Measurements from ENCODE around the gene GTPBP4.
"Not testable (repeated sequence)": the region's sequence is repeated elsewhere in the genome, so short reads cannot be mapped to it uniquely, and the experiment has no call there.

Gene GTPBP4

DNA sequence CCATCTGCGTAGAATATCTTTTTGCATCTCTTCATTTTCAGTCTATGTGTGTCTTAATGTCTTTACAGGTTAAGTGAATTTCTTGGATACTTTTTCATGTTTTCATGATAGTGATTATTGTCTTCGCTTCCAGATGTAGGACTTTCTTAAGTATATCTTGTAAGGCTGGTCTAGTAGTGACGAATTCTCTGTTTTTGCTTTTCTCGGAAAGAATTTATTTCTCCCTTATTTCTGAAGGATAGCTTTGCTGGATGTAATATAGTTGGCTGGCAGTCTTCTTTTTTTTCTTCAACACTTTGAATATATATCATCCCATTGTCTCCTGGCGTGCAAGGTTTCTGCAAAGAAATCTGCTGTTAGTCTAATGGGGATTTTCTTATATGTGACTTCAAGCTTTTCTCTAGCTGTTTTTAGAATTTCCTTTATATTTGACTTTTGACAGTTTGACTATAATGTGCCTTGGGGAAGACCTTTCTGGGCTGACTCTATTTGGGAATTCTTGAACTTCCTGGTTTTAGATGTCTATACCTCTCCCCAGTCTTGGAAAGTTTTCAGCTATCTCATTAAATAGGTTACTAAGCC is 14.3 kb downstream of the GTPBP4 start:
- DNase-seq = peak; percentile 51 to 77 (median 64)
- H3K4me3 ChIP-seq (ENCODE audit: control insufficient read depth in 1 of 7, extremely low read depth in 1 of 7, insufficient read depth in 4 of 7, low read depth in 2 of 7, low read length in 6 of 7) = peak overlapping the region in 1 of 7 experiments; percentile 19
- H3K36me3 ChIP-seq (ENCODE audit: control insufficient read depth in 4 of 4, insufficient read depth in 4 of 4, low read length in 3 of 4) = peaks cover 57 to 99% (median 86%) of the 10 kb centered on the region in 4 experiments
- ChIA-PET POLR2A (interaction anchor here (0.6 kb wide), 1 partner anchor 73 kb away, joined by 4 read pairs; no protein-coding TSS in a partner anchor), CTCF (interaction anchor here (1.3 to 1.4 kb wide), 2 partner anchors 10 to 12 kb away, joined by 3 read pairs; no protein-coding TSS in a partner anchor)
- no CpG with 5 or more reads among the region's 5 CpGs for WGBS (ENCODE audit: insufficient coverage)
- H3K27me3 ChIP-seq (replicated peaks in 2 of 5; ENCODE audit: control insufficient read depth in 4 of 5, insufficient read depth in 5 of 5, low read length in 4 of 5) = no peaks in the 10 kb centered on the region
- H3K9me3 ChIP-seq (ENCODE audit: control extremely low read depth in 1 of 5, control insufficient read depth in 4 of 5, insufficient read depth in 2 of 5, low read depth in 1 of 5, low read length in 4 of 5) = peaks cover 5 to 40% (median 8%) of the 10 kb centered on the region in 5 experiments
- H3K4me1 ChIP-seq (ENCODE audit: control extremely low read depth in 1 of 4, control insufficient read depth in 4 of 4, insufficient read depth in 4 of 4, low read length in 3 of 4) = no peaks in the 10 kb centered on the region
- H3K27ac ChIP-seq (ENCODE audit: insufficient read depth in 1 of 2, low read depth in 1 of 2, low read length in 2 of 2, poor library complexity in 1 of 2, severe bottlenecking in 2 of 2) = no peak overlapping the region

- no peak for DNase-seq
- ChIA-PET CTCF (interaction anchor here (1.2 kb wide), 1 partner anchor 22 kb away, joined by 3 read pairs; no protein-coding TSS in a partner anchor), POLR2A (no interaction called here)
- peaks cover 49 to 99% (median 84%) of the 10 kb centered on the region in 4 experiments for H3K36me3 ChIP-seq (ENCODE audit: control insufficient read depth in 4 of 4, insufficient read depth in 4 of 4, low read length in 3 of 4)
- no peaks in the 10 kb centered on the region for H3K4me1 ChIP-seq (ENCODE audit: control extremely low read depth in 1 of 4, control insufficient read depth in 4 of 4, insufficient read depth in 4 of 4, low read length in 3 of 4)
- 100% methylated on average over 9 of the region's 9 CpGs for WGBS (ENCODE audit: insufficient coverage)
- no peak overlapping the region for H3K27ac ChIP-seq (ENCODE audit: insufficient read depth in 1 of 2, low read depth in 1 of 2, low read length in 2 of 2, poor library complexity in 1 of 2, severe bottlenecking in 2 of 2)
- no peaks in the 10 kb centered on the region for H3K27me3 ChIP-seq (replicated peaks in 2 of 5; ENCODE audit: control insufficient read depth in 4 of 5, insufficient read depth in 5 of 5, low read length in 4 of 5)
- peaks cover 5 to 40% (median 8%) of the 10 kb centered on the region in 5 experiments for H3K9me3 ChIP-seq (ENCODE audit: control extremely low read depth in 1 of 5, control insufficient read depth in 4 of 5, insufficient read depth in 2 of 5, low read depth in 1 of 5, low read length in 4 of 5)
- H3K4me3 ChIP-seq (ENCODE audit: control insufficient read depth in 1 of 7, extremely low read depth in 1 of 7, insufficient read depth in 4 of 7, low read depth in 2 of 7, low read length in 6 of 7) = no peak overlapping the region
These were observed 15.8 kb downstream of the GTPBP4 start for GRCh38 chr10:1003884-1004670.

DNA sequence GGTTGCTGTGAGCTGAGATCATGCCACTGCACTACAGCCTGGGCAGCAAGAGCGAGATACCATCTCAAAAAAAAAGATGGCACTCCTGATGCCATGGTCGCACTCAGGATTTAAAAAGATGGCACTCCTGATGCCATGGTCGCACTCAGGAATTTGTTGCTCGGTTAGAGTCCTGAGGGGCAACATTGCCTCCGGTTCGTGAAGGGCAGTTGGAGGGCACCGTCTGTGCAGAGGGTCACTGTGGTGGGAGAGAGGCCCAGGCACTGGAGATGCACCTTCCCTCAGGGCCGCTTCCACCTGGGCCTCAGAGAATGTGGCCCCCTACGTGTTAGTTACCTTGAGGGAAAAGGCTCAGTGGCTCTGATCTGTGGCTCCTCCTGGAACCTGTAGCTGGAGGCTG is 18.3 kb downstream of the GTPBP4 start:
- ChIA-PET POLR2A (interaction anchor here (0.9 kb wide), 1 partner anchor 35 kb away, joined by 4 read pairs; no protein-coding TSS in a partner anchor), CTCF (interaction anchor here (0.5 kb wide), 1 partner anchor 59 kb away, joined by 3 read pairs; no protein-coding TSS in a partner anchor)
- no peaks in the 10 kb centered on the region for H3K4me1 ChIP-seq (ENCODE audit: control extremely low read depth in 1 of 4, control insufficient read depth in 4 of 4, insufficient read depth in 4 of 4, low read length in 3 of 4)
- no peaks in the 10 kb centered on the region for H3K27me3 ChIP-seq (replicated peaks in 2 of 5; ENCODE audit: control insufficient read depth in 4 of 5, insufficient read depth in 5 of 5, low read length in 4 of 5)
- 96% methylated on average over 9 of the region's 9 CpGs for WGBS (ENCODE audit: insufficient coverage)
- H3K9me3 ChIP-seq (ENCODE audit: control extremely low read depth in 1 of 5, control insufficient read depth in 4 of 5, insufficient read depth in 2 of 5, low read depth in 1 of 5, low read length in 4 of 5) = peaks cover 5 to 26% (median 7%) of the 10 kb centered on the region in 5 experiments
- peaks cover 41 to 97% (median 80%) of the 10 kb centered on the region in 4 experiments for H3K36me3 ChIP-seq (ENCODE audit: control insufficient read depth in 4 of 4, insufficient read depth in 4 of 4, low read length in 3 of 4)
- no peak overlapping the region for H3K27ac ChIP-seq (ENCODE audit: insufficient read depth in 1 of 2, low read depth in 1 of 2, low read length in 2 of 2, poor library complexity in 1 of 2, severe bottlenecking in 2 of 2)
- H3K4me3 ChIP-seq (ENCODE audit: control insufficient read depth in 1 of 7, extremely low read depth in 1 of 7, insufficient read depth in 4 of 7, low read depth in 2 of 7, low read length in 6 of 7) = no peak overlapping the region
- DNase-seq = no peak

DNA sequence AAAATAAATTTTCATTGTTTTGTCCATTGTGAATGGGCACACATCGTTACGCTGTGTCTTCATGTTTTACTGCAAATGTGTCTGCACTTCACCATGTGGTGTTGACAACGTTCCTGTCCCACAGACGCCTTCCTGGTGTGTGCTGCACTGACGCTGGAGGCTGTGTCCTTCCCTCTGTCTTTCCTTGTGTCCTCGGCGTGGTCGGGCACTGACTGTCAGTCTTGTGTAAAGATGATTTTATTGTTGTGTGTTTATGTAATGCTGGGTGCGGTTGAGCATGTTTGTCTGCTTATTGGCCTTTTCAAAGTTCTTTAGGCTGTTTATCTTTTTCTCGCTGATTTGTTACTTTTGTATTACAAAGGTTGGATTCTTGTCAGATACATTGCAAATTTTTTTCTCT is 19.3 kb downstream of the GTPBP4 start:
- ChIA-PET CTCF (no interaction called here), POLR2A (no interaction called here)
- DNase-seq = no peak
- peaks cover 2 to 16% (median 4%) of the 10 kb centered on the region in 5 experiments for H3K9me3 ChIP-seq (ENCODE audit: control extremely low read depth in 1 of 5, control insufficient read depth in 4 of 5, insufficient read depth in 2 of 5, low read depth in 1 of 5, low read length in 4 of 5)
- H3K27ac ChIP-seq (ENCODE audit: insufficient read depth in 1 of 2, low read depth in 1 of 2, low read length in 2 of 2, poor library complexity in 1 of 2, severe bottlenecking in 2 of 2) = no peak overlapping the region
- peaks cover 47 to 97% (median 81%) of the 10 kb centered on the region in 4 experiments for H3K36me3 ChIP-seq (ENCODE audit: control insufficient read depth in 4 of 4, insufficient read depth in 4 of 4, low read length in 3 of 4)
- H3K4me3 ChIP-seq (ENCODE audit: control insufficient read depth in 1 of 7, extremely low read depth in 1 of 7, insufficient read depth in 4 of 7, low read depth in 2 of 7, low read length in 6 of 7) = no peak overlapping the region
- H3K27me3 ChIP-seq (replicated peaks in 2 of 5; ENCODE audit: control insufficient read depth in 4 of 5, insufficient read depth in 5 of 5, low read length in 4 of 5) = no peaks in the 10 kb centered on the region
- H3K4me1 ChIP-seq (ENCODE audit: control extremely low read depth in 1 of 4, control insufficient read depth in 4 of 4, insufficient read depth in 4 of 4, low read length in 3 of 4) = no peaks in the 10 kb centered on the region
- 96% methylated on average over 8 of the region's 10 CpGs for WGBS (ENCODE audit: insufficient coverage)

DNA sequence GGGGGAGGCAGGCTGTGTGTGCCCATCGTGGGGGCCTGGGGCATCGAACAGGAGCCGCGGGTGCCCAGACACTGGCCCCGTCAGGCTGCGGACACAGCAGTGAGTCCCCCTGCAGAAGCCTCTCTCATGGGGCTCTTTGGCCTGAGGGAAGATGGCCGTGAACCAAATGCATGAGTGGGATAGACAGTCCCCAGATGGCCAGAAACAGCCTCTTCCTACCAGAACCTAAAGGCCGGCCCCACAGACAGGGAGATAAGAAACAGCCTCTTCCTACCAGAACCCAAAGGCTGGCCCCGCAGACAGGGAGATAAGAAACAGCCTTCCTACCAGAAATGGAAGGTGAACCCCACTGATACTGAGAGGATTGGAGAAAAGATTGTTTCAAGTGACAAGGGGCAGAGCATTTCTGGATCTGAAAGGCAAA is 20.8 kb downstream of the GTPBP4 start:
- H3K4me3 ChIP-seq (ENCODE audit: control insufficient read depth in 1 of 7, extremely low read depth in 1 of 7, insufficient read depth in 4 of 7, low read depth in 2 of 7, low read length in 6 of 7) = no peak overlapping the region
- H3K27ac ChIP-seq (ENCODE audit: insufficient read depth in 1 of 2, low read depth in 1 of 2, low read length in 2 of 2, poor library complexity in 1 of 2, severe bottlenecking in 2 of 2) = no peak overlapping the region
- ChIA-PET CTCF (no interaction called here), POLR2A (interaction anchor here (0.7 kb wide), 1 partner anchor 36 kb away, joined by 4 read pairs; no protein-coding TSS in a partner anchor)
- peaks cover 0 to 3% (median 0%) of the 10 kb centered on the region in 5 experiments for H3K9me3 ChIP-seq (ENCODE audit: control extremely low read depth in 1 of 5, control insufficient read depth in 4 of 5, insufficient read depth in 2 of 5, low read depth in 1 of 5, low read length in 4 of 5)
- DNase-seq = no peak
- no peaks in the 10 kb centered on the region for H3K27me3 ChIP-seq (replicated peaks in 2 of 5; ENCODE audit: control insufficient read depth in 4 of 5, insufficient read depth in 5 of 5, low read length in 4 of 5)
- H3K4me1 ChIP-seq (ENCODE audit: control extremely low read depth in 1 of 4, control insufficient read depth in 4 of 4, insufficient read depth in 4 of 4, low read length in 3 of 4) = no peaks in the 10 kb centered on the region
- peaks cover 42 to 93% (median 76%) of the 10 kb centered on the region in 4 experiments for H3K36me3 ChIP-seq (ENCODE audit: control insufficient read depth in 4 of 4, insufficient read depth in 4 of 4, low read length in 3 of 4)
- WGBS (ENCODE audit: insufficient coverage) = 97% methylated on average over 8 of the region's 9 CpGs

- H3K4me1 ChIP-seq (ENCODE audit: control extremely low read depth in 1 of 4, control insufficient read depth in 4 of 4, insufficient read depth in 4 of 4, low read length in 3 of 4); H3K27me3 ChIP-seq (replicated peaks in 2 of 5; ENCODE audit: control insufficient read depth in 4 of 5, insufficient read depth in 5 of 5, low read length in 4 of 5); H3K4me3 ChIP-seq (ENCODE audit: control insufficient read depth in 1 of 7, extremely low read depth in 1 of 7, insufficient read depth in 4 of 7, low read depth in 2 of 7, low read length in 6 of 7); DNase-seq; H3K9me3 ChIP-seq (ENCODE audit: control extremely low read depth in 1 of 5, control insufficient read depth in 4 of 5, insufficient read depth in 2 of 5, low read depth in 1 of 5, low read length in 4 of 5); CTCF ChIA-PET; H3K27ac ChIP-seq (ENCODE audit: insufficient read depth in 1 of 2, low read depth in 1 of 2, low read length in 2 of 2, poor library complexity in 1 of 2, severe bottlenecking in 2 of 2): not testable (repeated sequence)
- POLR2A ChIA-PET = interaction anchor here (0.7 kb wide), 1 partner anchor 35 kb away, joined by 4 read pairs; no protein-coding TSS in a partner anchor
- peaks cover 34 to 91% (median 73%) of the 10 kb centered on the region in 4 experiments for H3K36me3 ChIP-seq (ENCODE audit: control insufficient read depth in 4 of 4, insufficient read depth in 4 of 4, low read length in 3 of 4)
- 92% methylated on average over 3 of the region's 8 CpGs for WGBS (ENCODE audit: insufficient coverage)
These were observed 21.7 kb downstream of the GTPBP4 start for GRCh38 chr10:1009947-1010346.

- 95% methylated on average over 5 of the region's 7 CpGs for whole genome bisulfite sequencing (ENCODE audit: insufficient coverage)
- Histone ChIP-seq H3K27ac (ENCODE audit: insufficient read depth in 1 of 2, low read depth in 1 of 2, low read length in 2 of 2, poor library complexity in 1 of 2, severe bottlenecking in 2 of 2) (no peak overlapping the region), H3K4me3 (ENCODE audit: control insufficient read depth in 1 of 7, extremely low read depth in 1 of 7, insufficient read depth in 4 of 7, low read depth in 2 of 7, low read length in 6 of 7) (no peak overlapping the region), H3K9me3 (ENCODE audit: control extremely low read depth in 1 of 5, control insufficient read depth in 4 of 5, insufficient read depth in 2 of 5, low read depth in 1 of 5, low read length in 4 of 5) (no peaks in the 10 kb centered on the region), H3K36me3 (ENCODE audit: control insufficient read depth in 4 of 4, insufficient read depth in 4 of 4, low read length in 3 of 4) (peaks cover 31 to 89% (median 70%) of the 10 kb centered on the region in 4 experiments), H3K4me1 (ENCODE audit: control extremely low read depth in 1 of 4, control insufficient read depth in 4 of 4, insufficient read depth in 4 of 4, low read length in 3 of 4) (no peaks in the 10 kb centered on the region), H3K27me3 (replicated peaks in 2 of 5; ENCODE audit: control insufficient read depth in 4 of 5, insufficient read depth in 5 of 5, low read length in 4 of 5) (no peaks in the 10 kb centered on the region)
- CTCF ChIA-PET = no interaction called here
- DNase-seq = no peak
- POLR2A ChIA-PET = no interaction called here
These were observed 22.5 kb downstream of the GTPBP4 start for GRCh38 chr10:1010703-1011102.
